HG02759 (cell line): ENCODE data around the gene ITGB7.

ENCODE experiments used
- ATAC-seq: cut with Tn5 transposase; IDR thresholded peaks from one replicate; pipeline ENCODE4 v1.9.1; 2021; ENCODE audit warnings: mild to moderate bottlenecking, moderate library complexity; ENCODE audit not compliant: unreplicated experiment

The ITGB7 gene

GRCh38 chr12:53199700-53200099 is 7.4 kb downstream of the ITGB7 start:
- no peak for ATAC-seq

- ATAC-seq, result no peak
These were observed 8.5 kb downstream of the ITGB7 start for GRCh38 chr12:53198486-53199110.

GRCh38 chr12:53197011-53197640 is 9.9 kb downstream of the ITGB7 start:
- ATAC-seq, result no peak

- no peak for ATAC-seq
These were observed 10.6 kb downstream of the ITGB7 start for GRCh38 chr12:53196486-53196885.

GRCh38 chr12:53195516-53196420 is 11.3 kb downstream of the ITGB7 start:
- ATAC-seq, result no peak

GRCh38 chr12:53194973-53195372 is 12.1 kb downstream of the ITGB7 start:
- ATAC-seq, result no peak

GRCh38 chr12:53193985-53194716 is 12.9 kb downstream of the ITGB7 start:
- no peak for ATAC-seq

GRCh38 chr12:53193040-53193439 is 14.0 kb downstream of the ITGB7 start:
- no peak for ATAC-seq

- no peak for ATAC-seq
These were observed 14.5 kb downstream of the ITGB7 start for GRCh38 chr12:53192531-53193021.

- no peak for ATAC-seq
These were observed 15.0 kb downstream of the ITGB7 start for GRCh38 chr12:53191885-53192530.

GRCh38 chr12:53191096-53191884 is 15.8 kb downstream of the ITGB7 start:
- no peak for ATAC-seq

- peak; percentile 57 for ATAC-seq
These were observed 16.8 kb downstream of the ITGB7 start for GRCh38 chr12:53190108-53190729.

GRCh38 chr12:53187145-53187899 is 19.7 kb downstream of the ITGB7 start:
- ATAC-seq, result no peak

- ATAC-seq, result no peak
These were observed 20.3 kb downstream of the ITGB7 start for GRCh38 chr12:53186745-53187144.

GRCh38 chr12:53185582-53186153 is 21.4 kb downstream of the ITGB7 start:
- ATAC-seq, result no peak

GRCh38 chr12:53184828-53185227 is 22.2 kb downstream of the ITGB7 start:
- no peak for ATAC-seq

GRCh38 chr12:53182903-53183302 is 24.1 kb downstream of the ITGB7 start:
- no peak for ATAC-seq

- no peak for ATAC-seq
These were observed 25.1 kb downstream of the ITGB7 start for GRCh38 chr12:53181935-53182334.
